Loucy (cell line): ENCODE data around the gene GIMAP6.
"Not testable (repeated sequence)": the region's sequence is repeated elsewhere in the genome, so short reads cannot be mapped to it uniquely, and the experiment has no call there.

Experiments used
- EZH2phosphoT487 ChIP-seq: fragments of 200-600 bp; IDR thresholded peaks from 2 replicates; pipeline ENCODE4 v1.6.1; 2018; ENCODE audit warnings: antibody characterized with exemption, mild to moderate bottlenecking, moderate library complexity, borderline replicate concordance
- TF ChIP-seq, protein P1 (sequence below): fragments of 200-600 bp; sonication (generic); conservative IDR thresholded peaks from 2 replicates; pipeline ENCODE4 v1.5.1; 2014; ENCODE audit warnings: mild to moderate bottlenecking, antibody characterized with exemption, low read length

DNA sequence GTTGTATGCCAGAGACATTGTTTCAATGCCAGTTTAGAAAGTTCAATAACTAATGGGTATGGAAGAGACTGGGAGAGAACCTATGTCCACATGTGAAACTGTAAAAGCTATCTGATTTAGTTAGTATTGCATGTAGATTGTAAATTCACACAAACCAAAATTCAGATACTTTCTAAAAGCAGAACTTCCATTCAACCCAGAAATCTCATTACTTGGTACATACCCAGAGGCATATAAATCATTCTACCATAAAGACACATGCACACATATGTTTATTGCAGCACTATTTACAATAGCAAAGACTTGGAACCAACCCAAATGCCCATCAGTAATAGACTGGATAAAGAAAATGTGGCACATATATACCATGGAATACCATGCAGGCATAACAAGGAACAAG lies 30.6 kb upstream of the GIMAP6 start:
- TF ChIP-seq, protein P1, sequence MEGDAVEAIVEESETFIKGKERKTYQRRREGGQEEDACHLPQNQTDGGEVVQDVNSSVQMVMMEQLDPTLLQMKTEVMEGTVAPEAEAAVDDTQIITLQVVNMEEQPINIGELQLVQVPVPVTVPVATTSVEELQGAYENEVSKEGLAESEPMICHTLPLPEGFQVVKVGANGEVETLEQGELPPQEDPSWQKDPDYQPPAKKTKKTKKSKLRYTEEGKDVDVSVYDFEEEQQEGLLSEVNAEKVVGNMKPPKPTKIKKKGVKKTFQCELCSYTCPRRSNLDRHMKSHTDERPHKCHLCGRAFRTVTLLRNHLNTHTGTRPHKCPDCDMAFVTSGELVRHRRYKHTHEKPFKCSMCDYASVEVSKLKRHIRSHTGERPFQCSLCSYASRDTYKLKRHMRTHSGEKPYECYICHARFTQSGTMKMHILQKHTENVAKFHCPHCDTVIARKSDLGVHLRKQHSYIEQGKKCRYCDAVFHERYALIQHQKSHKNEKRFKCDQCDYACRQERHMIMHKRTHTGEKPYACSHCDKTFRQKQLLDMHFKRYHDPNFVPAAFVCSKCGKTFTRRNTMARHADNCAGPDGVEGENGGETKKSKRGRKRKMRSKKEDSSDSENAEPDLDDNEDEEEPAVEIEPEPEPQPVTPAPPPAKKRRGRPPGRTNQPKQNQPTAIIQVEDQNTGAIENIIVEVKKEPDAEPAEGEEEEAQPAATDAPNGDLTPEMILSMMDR: not testable (repeated sequence)
- TF ChIP-seq EZH2phosphoT487: not testable (repeated sequence)
